Fibroblast of pulmonary artery (primary cell): ENCODE measurements around the gene CCL21.
A peak's percentile ranks its signal among the peaks of the same experiment; 100 is the strongest.

Experiments used
- DNase-seq: peaks from one replicate; pipeline ENCODE4 v3.0.0-alpha.2; 2010; ENCODE audit warnings: low read depth
- H3K4me3 ChIP-seq: replicated peaks from 2 replicates; pipeline ENCODE4 v1.5.1; 2011; ENCODE audit warnings: low read depth, mild to moderate bottlenecking, control low read depth, low read length, moderate library complexity
- TF ChIP-seq, protein P1 (sequence below): IDR thresholded peaks from 2 replicates; pipeline ENCODE4 v1.5.1; 2011; ENCODE audit warnings: mild to moderate bottlenecking, control low read depth, low read length, inconsistent platforms; ENCODE audit errors: missing control alignments

The CCL21 gene

DNA sequence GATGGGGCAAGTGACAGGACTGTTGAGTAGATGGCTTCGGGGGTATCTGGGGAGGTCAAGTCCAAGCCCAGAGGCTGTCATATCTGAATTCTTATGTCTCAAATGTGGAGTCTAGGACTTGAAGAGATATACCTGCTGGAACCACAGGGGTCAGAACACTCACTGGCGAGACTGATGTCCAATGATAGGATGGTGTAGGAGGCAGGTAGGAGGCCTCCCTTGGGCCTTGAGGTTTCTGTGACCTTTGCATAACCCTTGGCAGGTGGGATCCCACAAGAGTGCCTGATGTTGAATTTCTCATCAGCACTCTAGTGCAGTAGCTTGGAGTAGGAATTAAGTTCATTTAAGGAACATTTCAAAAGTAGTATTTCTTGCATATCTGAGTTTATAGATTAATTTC lies 2.8 kb downstream of the CCL21 start:
- TF ChIP-seq, protein P1, sequence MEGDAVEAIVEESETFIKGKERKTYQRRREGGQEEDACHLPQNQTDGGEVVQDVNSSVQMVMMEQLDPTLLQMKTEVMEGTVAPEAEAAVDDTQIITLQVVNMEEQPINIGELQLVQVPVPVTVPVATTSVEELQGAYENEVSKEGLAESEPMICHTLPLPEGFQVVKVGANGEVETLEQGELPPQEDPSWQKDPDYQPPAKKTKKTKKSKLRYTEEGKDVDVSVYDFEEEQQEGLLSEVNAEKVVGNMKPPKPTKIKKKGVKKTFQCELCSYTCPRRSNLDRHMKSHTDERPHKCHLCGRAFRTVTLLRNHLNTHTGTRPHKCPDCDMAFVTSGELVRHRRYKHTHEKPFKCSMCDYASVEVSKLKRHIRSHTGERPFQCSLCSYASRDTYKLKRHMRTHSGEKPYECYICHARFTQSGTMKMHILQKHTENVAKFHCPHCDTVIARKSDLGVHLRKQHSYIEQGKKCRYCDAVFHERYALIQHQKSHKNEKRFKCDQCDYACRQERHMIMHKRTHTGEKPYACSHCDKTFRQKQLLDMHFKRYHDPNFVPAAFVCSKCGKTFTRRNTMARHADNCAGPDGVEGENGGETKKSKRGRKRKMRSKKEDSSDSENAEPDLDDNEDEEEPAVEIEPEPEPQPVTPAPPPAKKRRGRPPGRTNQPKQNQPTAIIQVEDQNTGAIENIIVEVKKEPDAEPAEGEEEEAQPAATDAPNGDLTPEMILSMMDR: no peak
- H3K4me3 ChIP-seq: no peak overlapping the region
- no peak for DNase-seq

DNA sequence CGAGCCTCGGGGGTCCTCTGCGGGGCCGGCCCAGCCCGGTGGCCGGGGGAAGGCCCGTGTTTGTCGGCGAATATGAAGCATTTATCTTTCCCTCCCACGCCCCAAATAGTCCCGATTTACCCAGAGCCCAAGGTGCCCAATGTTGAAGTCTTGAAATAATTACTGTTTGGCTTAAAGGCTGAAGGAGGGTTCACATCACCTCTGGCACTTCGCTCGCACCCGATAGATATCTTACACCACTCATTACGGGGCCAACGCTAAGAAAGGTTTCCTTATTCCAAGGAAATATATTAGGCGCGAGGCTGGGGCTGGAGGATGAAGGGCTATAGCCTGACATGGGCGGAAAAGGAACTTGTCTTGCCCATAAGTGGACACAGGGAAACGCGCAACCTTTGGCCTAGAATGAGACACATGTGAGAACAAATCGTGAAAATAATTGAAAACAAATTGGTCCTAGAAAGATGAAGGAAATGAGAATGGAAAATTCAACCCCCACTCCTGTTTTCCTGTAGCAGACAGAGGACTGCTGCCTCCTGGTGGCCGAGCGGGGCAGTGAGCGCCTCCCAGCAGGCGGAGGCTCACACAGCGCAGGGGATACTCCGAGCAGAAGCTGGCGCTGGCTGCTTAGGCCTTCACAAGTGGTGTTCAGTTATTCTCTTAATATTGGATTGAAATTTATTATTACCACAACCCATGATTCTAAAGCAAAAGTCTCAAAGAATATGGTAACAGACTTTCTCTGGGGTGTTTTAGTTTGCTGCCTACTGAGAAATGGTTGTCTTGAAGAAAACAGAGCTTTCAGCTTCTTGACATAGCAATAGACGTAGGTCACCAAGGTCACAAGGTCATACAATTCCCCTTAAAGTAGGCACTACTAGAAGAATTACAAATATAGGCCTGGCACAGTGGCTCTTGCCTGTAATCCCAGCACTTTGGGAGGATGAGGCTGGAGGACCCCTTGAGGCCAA lies 7.9 kb downstream of the CCL21 start:
- peak overlapping the region; percentile 60 for H3K4me3 ChIP-seq
- TF ChIP-seq, protein P1: peak; percentile 99

DNA sequence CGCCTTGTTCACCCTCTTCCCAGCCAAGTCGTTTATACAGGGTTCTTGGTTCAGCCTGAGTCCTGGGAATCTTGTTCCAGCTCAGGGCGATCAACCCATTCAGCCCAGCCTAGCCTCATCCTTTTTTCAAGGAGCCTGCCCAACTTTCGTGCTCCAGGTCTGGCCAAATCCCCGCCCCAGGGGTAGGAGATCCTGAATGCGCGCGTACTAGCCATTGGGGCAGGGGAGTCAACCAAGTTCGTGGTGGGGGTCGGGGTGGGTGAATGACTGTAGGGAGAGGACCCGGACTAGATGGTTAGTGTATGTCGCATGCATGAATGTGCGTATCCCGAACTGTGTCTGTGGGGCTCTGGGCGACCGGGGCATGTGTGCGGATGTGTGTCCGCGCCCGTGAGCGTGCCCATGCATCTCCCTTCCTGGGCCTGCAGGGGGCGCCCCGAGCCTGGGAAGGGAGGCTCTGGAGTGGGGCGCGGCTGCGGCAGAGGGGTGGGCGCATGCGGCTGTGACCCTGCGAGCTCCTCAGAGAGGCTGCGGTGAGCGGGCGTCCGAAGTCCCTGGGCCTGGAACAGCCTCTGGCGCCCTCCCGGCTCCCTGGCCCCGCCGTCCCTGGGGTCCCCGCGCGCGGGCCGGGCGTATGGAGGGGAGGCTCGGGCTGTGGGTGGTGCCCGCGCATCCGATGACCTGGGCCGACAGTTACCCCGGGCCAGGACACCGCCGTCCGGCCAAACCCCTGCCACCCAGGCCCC lies 8.7 kb downstream of the CCL21 start:
- TF ChIP-seq, protein P1: peak; percentile 67
- DNase-seq: peak; percentile 60
- H3K4me3 ChIP-seq: peak overlapping the region; percentile 60

More for the DNA sequence above, 7.9 kb downstream of the CCL21 start:
- peak; percentile 88 for DNase-seq

DNA sequence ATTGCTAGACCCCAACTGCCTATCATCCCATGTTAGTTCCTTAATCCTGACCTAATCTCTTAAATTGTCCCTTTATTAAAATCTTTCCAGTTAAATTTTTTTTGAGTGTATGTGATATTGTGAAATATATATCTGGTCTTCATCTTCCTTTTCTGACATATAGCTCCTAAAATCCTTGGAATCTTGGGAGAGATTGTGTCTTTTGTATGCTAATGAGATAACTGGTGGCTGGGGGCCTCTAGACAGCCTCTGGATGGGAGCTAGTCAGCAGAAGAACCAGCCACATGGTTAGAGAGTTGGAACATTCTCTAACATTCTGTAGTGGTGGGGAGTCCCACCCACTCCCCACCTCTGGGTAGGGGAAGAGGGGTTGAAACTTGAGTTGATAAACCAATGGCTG lies 15.1 kb downstream of the CCL21 start:
- DNase-seq: peak; percentile 24
- no peak overlapping the region for H3K4me3 ChIP-seq
- TF ChIP-seq, protein P1: no peak

DNA sequence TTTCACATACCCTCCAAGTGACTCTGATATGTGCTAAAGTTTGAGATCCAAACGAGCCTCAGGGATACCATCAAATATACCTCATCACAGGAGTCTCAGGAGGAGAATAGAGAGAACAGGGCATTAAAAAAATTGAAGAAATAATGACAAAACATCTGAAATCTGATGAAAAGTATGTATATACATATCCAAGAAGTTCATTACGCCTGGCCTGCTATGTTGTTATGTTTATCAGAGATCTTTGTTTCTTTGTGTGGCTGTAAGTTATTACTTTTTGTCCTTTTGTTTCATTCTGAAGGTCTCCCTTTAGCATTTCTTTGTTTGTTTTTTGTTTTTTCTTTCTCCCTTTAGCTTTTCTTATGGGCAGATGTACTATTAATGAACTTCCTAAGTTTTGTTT lies 16.4 kb downstream of the CCL21 start:
- H3K4me3 ChIP-seq: no peak overlapping the region
- TF ChIP-seq, protein P1: no peak
- no peak for DNase-seq

DNA sequence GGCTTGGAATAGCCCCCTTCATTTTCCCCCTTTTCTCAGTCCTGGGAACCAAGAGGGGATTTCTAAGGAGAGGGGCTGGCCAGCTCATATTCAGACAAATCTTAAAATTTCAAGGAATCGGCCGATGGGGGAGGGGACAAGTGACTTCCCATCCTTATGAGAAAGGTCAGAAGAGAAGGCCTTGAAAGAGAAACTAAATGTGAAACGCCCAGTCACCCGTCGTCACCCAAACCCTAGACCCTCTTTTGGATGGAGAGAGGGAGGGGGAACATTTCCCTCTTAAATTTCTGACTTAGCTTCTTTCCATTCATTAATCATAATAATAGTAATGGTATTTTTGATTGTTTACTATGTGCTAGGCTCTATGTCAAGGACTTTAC lies 18.0 kb downstream of the CCL21 start:
- no peak for DNase-seq
- TF ChIP-seq, protein P1: no peak
- no peak overlapping the region for H3K4me3 ChIP-seq
